Breast epithelium (tissue), 3 donors: ENCODE results near the gene FLII.

Experiments
- CTCF ChIP-seq, 3 donors: fragments of 450-650 bp; IDR thresholded peaks; one replicate each; pipeline ENCODE4 v1.5.1; 2016 to 2017; ENCODE audit warnings: antibody characterized with exemption in 3 of 3, mild to moderate bottlenecking in 3 of 3, moderate library complexity in 3 of 3
- POLR2A ChIP-seq: fragments of 450-650 bp; IDR thresholded peaks from one replicate; pipeline ENCODE4 v1.6.1; 2016; ENCODE audit warnings: antibody characterized with exemption, mild to moderate bottlenecking, moderate library complexity

- no peak for TF ChIP-seq POLR2A
- TF ChIP-seq CTCF (IDR thresholded peaks at IDR 0.05), result no peak
These were observed 18.5 kb upstream of the FLII start for GRCh38 chr17:18277076-18277475.
